GM19035 (cell line): ENCODE data around the gene NUDT2.

ENCODE experiments used
- ATAC-seq: cut with Tn5 transposase; IDR thresholded peaks from one replicate; pipeline ENCODE4 v1.9.1; 2021; ENCODE audit not compliant: unreplicated experiment

NUDT2 gene

DNA sequence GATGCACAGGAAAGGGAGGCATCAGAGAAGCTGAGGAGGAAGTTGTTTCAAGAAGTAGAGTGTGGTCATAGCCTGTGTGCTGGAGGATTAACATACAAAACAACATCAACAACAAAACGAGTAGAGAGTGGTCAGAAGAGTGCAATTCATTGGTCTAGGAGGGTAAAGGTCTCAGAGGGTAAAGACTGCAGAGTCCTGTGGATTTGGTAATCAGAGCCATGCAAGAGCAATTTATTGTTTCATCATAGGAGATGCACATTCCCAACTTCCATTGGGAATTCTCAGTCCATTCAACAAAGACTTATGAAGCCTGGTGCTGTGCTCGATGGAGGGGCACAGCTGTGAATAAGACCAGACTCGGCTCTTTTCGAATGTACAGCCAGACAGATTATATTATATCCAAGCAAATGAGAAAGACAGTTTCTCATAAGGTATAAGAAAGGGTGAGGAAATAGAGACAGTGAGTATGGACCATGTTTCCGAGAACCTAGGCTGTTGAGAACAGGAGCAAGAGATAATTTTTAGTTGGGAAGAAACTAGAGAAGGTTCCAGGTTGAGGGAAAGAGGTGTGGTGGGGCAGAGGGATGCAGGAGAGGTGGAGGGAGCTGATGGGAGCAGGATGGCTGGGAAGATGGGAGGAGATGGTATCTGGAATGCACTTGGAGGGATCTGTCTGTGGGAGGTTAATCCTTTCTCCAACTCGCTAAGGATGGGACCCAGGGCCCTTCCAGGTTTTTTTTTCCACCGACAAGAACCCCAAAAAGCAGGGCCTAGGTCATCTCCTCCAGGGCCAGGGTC, 55.2 kb downstream of the NUDT2 start:
- ATAC-seq = no peak

DNA sequence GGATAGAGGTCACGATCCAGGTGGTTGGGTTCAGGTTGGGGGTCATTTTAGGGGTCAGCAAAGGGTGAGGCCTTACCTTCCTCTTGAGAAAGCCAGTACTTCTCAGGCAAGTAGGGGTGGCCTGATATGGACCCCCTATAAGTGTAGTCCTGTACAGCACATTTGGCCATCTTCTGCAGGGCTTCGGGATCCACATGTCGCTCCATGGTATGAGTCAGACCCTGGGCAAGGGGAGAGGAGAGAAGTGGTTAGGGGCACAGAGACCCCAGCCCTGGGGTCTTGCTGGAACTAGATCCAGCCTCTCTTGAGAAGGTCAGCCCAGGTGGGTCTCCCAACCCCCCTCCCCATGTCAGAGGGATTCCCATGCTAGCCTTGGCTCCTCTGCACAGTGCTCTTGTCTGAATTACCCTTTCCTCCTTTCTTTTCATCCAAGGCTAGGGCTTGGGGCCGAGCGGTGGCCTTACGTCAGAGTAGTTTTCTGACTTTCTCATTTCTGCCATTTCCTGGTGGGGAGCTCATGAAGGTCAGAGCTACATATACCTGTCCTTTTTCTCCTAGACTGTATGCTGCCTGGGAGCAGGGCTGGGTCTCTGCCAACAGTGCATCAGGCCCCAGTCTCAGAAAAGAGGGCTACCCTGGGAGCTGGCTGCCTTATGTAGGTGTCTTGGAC, 56.3 kb downstream of the NUDT2 start:
- ATAC-seq = no peak

DNA sequence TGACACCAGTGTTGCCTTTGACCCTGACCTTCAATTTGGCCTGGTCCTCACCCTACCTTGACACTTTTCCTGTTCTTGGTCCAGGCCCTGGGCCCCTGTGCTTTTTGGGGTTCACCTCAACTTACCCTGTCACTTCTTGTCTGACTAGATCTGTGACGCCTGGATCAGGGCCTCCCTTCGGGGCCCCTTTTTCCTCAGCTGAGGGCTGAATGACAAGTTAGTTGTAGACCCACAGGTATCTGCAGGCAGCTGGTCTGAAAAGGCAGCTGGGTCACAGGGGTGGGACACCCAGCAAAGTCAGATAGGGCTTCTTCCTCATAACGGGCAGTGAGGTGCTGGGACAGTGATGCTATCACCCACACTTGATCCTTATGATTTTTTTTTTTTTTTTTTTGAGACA, 57.3 kb downstream of the NUDT2 start:
- ATAC-seq = no peak

DNA sequence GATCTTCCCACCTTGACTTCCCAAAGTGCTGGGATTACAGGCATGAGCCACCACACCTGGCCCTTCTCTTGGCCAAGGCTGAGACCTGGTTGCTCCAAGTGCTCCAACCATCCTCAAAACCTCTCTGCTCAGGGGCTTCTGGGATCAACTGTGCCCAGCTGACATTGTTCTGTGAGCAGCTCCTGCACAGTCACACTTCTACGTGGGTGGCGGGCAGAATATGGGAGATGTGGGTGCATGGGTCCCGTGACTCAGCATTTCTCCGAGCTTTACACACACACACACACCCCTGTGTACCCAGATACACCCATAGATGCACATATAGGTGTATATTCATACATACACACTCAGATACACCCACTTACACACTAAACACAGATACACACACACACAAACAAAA, 57.9 kb downstream of the NUDT2 start:
- ATAC-seq = no peak

DNA sequence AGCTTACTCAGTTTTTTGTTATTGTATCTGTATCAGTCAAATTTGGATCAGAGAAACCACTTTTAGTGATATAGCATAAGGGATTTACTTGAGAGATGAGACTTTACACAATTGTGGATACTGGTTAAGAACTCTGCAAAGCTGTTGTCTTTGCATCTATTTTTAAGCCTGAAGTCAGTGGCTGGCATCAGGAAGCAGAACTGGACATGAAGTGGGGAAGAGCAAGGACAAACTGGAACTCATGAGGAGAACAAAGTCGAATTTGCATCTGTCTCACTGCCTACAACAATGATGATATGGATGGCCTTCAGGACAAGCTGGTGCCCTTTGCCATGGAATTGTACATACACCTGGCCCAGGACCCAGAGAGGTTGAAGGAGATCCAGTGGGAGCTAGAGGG, 63.1 kb downstream of the NUDT2 start:
- ATAC-seq = no peak
